Endothelial cell of hepatic sinusoid (primary cell): ENCODE data around the gene FAM234B.

Source experiments
- in situ Hi-C: cut with HindIII; loops from 2 replicates; pipeline ENCODE4 v1.10.0; 2017; ENCODE audit warnings: low sequenced_read_pairs

The FAM234B gene

DNA sequence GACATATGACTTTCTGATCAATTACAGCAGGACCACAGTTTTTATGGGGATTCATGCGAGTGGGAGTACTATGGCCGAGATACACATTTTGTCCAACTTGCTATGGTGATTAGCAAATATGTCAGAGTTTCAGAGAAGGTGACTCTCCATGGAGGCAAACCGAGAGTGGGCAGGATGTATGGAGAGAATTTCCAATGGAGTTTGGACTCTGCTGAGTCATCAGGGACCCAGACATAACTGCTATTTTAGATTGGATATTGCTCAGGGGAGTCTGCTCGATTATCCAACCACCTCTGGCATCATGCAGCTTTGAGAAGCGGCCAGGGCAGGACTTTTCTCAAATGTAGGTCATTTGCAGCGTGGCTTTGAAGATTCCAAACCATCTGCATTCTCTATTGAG lies 68.8 kb downstream of the FAM234B start:
- in situ Hi-C loops: no loop called here

DNA sequence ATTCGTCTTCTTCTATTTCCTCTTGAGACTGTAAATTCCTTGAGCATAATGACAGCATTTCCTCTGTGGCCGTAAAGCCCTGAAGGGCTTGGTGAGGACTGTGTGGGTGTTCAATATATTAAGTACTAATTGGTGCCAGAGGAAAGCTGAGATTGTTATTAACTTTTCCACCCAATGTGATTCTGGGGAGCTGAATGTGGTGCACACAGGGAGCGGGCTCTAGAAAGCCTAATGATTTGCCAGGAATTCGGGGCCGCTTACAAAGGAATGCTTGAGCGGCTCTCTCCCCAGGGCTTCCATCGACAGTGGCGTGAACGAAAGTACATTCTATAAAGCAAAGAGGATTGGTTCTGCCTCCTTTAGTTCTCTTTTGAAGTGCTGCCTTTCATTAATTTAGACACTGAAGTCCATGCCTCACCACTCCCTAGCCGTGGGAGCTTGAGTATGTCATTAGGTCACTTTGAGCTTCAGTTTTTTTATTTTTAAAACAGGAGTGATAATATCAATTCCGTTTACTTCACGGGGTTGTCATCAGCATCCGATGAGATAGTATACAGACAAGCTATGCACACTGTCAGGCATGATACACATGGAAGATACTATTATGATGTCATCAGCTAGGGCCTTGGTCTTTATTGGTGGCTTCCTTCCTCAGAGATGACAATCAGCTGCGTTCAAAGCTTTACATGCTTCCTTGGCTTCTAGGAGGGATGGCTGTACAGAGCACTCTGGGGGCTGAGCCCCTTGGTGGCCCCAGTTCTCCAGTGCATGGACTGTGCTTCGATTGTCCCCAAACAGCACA lies 70.3 kb downstream of the FAM234B start:
- in situ Hi-C loops: no loop called here

GRCh38 chr12:13116259-13116658 lies 72.1 kb downstream of the FAM234B start:
- in situ Hi-C loops: no loop called here

DNA sequence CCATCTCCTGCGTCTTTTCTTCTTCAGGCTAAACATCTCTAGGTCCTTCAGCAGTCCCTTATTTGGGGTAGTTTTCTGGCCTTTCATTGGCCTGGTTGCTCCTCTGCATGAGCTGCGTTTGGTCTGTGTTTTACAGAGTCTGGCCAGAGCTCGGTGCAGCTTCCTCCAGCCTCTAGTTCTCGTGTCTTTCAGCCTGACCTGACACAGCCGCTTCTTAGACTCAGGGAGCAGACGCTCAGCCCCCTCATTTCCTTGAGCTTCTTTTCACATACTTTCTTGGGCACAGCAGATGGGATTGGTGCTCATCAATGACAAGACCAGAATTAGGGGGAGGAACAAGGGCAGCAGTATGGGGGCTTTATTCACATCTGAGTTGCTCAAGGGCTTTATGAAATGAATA lies 72.8 kb downstream of the FAM234B start:
- in situ Hi-C loops: no loop called here

- in situ Hi-C loops: no loop called here
Observed at GRCh38 chr12:13119826-13120225, 75.6 kb downstream of the FAM234B start.

GRCh38 chr12:13120413-13120812 lies 76.2 kb downstream of the FAM234B start:
- in situ Hi-C loops: no loop called here

- in situ Hi-C loops: no loop called here
Observed at GRCh38 chr12:13121568-13121967, 77.4 kb downstream of the FAM234B start.

DNA sequence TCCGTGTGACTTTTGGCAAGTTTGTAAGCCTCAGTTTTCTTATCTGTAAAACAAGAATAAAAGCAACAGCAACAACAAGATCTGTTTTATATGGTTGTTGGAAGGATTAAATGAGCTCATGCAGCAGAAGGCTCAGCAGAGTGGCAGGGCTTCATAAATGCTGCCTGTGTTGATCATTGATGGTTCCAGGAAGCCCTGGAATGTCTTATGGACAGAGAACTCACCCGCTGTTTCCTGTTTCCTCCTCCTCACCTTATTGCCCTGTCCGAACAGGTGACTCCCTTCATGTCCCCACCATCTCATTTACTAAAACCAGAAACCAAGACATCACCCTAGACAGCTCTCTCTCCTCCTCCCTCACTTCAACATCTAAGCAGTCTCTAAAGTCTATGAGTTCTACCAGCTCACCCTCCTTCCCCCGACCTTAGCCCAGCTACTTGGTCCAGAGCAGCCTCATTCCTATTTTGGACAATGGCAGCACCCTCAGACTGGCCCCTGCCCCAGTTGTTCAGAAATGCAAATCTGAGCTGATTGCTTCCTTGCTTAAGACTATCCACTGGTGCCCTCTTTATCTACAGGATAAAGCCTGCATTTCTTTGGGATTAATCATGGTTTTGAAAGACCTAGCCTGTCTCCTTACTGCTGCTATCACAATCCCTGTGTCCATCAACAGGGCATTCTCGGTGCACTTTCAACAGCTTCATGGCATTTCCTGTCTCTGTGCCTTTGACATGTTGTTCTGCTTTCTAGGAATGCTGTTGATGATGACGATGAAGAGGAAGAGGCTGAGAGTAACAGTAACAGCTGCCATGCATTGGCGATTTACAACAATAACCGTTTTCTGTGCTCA lies 80.7 kb downstream of the FAM234B start:
- in situ Hi-C loops: no loop called here

- in situ Hi-C loops: no loop called here
Observed at GRCh38 chr12:13125996-13126395, 81.8 kb downstream of the FAM234B start.

- in situ Hi-C loops: no loop called here
Observed at GRCh38 chr12:13126494-13126893, 82.3 kb downstream of the FAM234B start.

GRCh38 chr12:13127444-13127843 lies 83.3 kb downstream of the FAM234B start:
- in situ Hi-C loops: no loop called here

DNA sequence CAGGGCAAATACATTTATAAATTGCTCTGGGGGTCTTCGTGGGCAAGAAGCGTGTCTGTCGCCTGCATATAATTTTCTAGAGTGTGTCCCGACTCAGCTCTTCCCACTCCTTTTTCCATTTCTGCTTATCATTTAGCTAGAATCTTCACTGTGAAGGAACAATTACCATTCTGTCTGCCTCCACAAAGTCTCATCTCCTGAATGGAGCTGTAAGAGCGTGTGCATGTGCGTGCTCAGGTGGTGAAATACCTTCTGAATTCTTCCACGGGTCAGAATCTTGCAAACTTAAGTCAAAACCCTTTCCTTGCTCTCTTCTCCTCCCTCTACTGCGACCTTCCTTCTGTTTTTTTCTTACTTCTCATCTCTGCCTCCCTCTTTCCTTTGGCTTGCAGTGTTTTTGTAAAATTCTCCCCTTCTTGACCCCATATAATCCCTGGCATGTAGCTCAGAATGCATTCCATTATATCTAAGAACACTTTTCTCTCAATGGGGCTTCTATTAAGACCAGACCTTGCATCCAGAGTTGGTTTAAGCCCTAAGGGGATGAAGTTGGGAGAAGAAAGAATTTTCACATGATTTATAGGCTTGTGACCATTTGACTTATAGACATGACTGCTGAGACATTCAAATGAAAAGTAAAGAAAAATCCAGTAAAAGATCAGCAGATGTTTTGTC lies 84.2 kb downstream of the FAM234B start:
- in situ Hi-C loops: no loop called here

DNA sequence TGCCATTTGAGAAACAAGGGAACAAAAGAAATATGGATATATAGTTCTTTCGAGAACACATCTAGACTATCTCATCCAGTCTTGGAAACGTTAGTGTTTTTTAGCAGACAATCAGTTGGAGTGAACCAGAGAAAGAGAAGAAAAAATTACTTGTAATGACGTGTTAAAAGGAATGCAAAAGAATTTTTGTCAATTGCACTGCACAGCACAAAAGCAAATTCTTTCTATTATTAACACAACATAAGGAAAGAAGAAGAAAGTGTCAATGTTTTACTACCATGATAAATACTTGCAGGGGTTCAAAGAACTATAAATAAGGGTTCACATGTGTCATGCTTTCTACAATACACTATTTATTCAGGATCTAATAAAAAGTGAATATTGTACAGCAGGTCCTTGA lies 86.8 kb downstream of the FAM234B start:
- in situ Hi-C loops: loop anchor here (5.0 kb wide), 1 partner anchor 71 kb away; no protein-coding TSS in a partner anchor
